Activated B cell treated with CpG ODN at 0.5 μM for 24 hours (primary cell): Measurements from ENCODE around the gene TBXAS1. TPM values are rescaled to one million over a fixed set of nuclear protein-coding genes. Genes with fewer than 3 reads are reported as not detected.

Source experiments
- ATAC-seq: fragments of 200-7000 bp; cut with Tn5 transposase; one replicate; pipeline ENCODE4 v1.10.0; 2021; ENCODE audit warnings: low read depth, mild to moderate bottlenecking, moderate library complexity
- CTCF ChIA-PET: fragments of 350-600 bp; sonication (Branson Sonifier 250); formaldehyde crosslinking; loops from one replicate; lab custom pipeline; 2021; ENCODE audit warnings: antibody characterized with exemption; lab: Charles Lee
- POLR2A ChIA-PET: fragments of 350-600 bp; sonication (Branson Sonifier 250); formaldehyde crosslinking; loops from one replicate; lab custom pipeline; 2021; ENCODE audit warnings: antibody characterized with exemption; lab: Charles Lee
- DNase-seq: peaks from one replicate; pipeline ENCODE4 v3.0.0; 2022
- H3K27ac Mint-ChIP-seq: one replicate; pipeline ENCODE4 v1.8.0; 2020; ENCODE audit warnings: mixed read lengths
- H3K27me3 Mint-ChIP-seq: one replicate; pipeline ENCODE4 v1.8.0; 2021; ENCODE audit warnings: mixed read lengths
- H3K36me3 Mint-ChIP-seq: one replicate; pipeline ENCODE4 v1.8.0; 2021; ENCODE audit warnings: low read depth, mixed read lengths
- H3K4me1 Mint-ChIP-seq: one replicate; pipeline ENCODE4 v1.8.0; 2021; ENCODE audit warnings: mixed read lengths
- H3K4me3 Mint-ChIP-seq: one replicate; pipeline ENCODE4 v1.8.0; 2020; ENCODE audit warnings: mild to moderate bottlenecking, mixed read lengths
- H3K9me3 Mint-ChIP-seq: one replicate; pipeline ENCODE4 v1.8.0; 2020; ENCODE audit warnings: mixed read lengths
- CTCF ChIP-seq: fragments of 200-600 bp; IDR thresholded peaks from one replicate; pipeline ENCODE4 v1.8.0; 2022; ENCODE audit warnings: antibody characterized with exemption, mild to moderate bottlenecking
- intact Hi-C: fragments of 100-400 bp; cut with micrococcal nuclease; formaldehyde crosslinking; loops from one replicate; pipeline ENCODE4 v1.15.1; 2024
- total RNA-seq: library from RNA; stranded (reverse); gene quantifications from 2 replicates; pipeline ENCODE4 v1.2.3, GENCODE V29; 2022

Gene TBXAS1
- total RNA-seq, 1 donor from 2014 or later, result 3.8 TPM

DNA sequence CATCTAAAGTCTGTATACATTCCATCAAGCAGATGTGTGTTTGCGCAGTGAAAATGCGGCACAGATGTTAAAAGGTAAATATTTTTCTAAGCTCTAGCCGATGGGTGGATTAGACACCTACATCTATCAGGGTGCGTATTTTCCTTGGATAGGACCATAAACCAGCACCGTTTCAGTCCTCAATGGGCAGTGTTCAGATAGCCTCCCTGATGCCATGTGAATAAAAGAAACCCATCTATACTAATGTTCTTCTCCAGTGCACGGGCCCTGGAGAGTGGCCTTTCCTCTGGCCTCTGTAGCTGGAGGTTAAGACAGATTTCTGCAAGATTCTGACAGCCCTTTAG is 130.2 kb downstream of the TBXAS1 start:
- intact Hi-C loops, result no loop called here
- Mint-ChIP-seq H3K27ac (no peak overlapping the region), H3K4me3 (no peak overlapping the region), H3K4me1 (peaks cover 2% of the 10 kb centered on the region), H3K27me3 (peaks cover 2% of the 10 kb centered on the region), H3K36me3 (no peaks in the 10 kb centered on the region), H3K9me3 (no peaks in the 10 kb centered on the region)
- no peak for ATAC-seq
- TF ChIP-seq CTCF, result no peak
- ChIA-PET POLR2A (no interaction called here), CTCF (no interaction called here)
- DNase-seq, result no peak

GRCh38 chr7:139959718-139960117 is 130.7 kb downstream of the TBXAS1 start:
- no peaks in the 10 kb centered on the region for H3K36me3 Mint-ChIP-seq
- ATAC-seq, result no peak
- H3K9me3 Mint-ChIP-seq, result no peaks in the 10 kb centered on the region
- H3K4me1 Mint-ChIP-seq, result peaks cover 2% of the 10 kb centered on the region
- intact Hi-C loops, result no loop called here
- no peak for DNase-seq
- H3K27ac Mint-ChIP-seq, result no peak overlapping the region
- POLR2A ChIA-PET, result no interaction called here
- H3K27me3 Mint-ChIP-seq, result peaks cover 2% of the 10 kb centered on the region
- CTCF ChIA-PET, result no interaction called here
- no peak overlapping the region for H3K4me3 Mint-ChIP-seq
- no peak for TF ChIP-seq CTCF

- POLR2A ChIA-PET, result no interaction called here
- no peak for TF ChIP-seq CTCF
- intact Hi-C loops, result no loop called here
- CTCF ChIA-PET, result no interaction called here
- ATAC-seq (no peak), DNase-seq (no peak)
- Mint-ChIP-seq H3K4me1 (peaks cover 2% of the 10 kb centered on the region), H3K9me3 (no peaks in the 10 kb centered on the region), H3K27ac (no peak overlapping the region), H3K27me3 (peaks cover 2% of the 10 kb centered on the region), H3K36me3 (no peaks in the 10 kb centered on the region), H3K4me3 (no peak overlapping the region)
Observed at GRCh38 chr7:139960157-139960556, 131.1 kb downstream of the TBXAS1 start.

DNA sequence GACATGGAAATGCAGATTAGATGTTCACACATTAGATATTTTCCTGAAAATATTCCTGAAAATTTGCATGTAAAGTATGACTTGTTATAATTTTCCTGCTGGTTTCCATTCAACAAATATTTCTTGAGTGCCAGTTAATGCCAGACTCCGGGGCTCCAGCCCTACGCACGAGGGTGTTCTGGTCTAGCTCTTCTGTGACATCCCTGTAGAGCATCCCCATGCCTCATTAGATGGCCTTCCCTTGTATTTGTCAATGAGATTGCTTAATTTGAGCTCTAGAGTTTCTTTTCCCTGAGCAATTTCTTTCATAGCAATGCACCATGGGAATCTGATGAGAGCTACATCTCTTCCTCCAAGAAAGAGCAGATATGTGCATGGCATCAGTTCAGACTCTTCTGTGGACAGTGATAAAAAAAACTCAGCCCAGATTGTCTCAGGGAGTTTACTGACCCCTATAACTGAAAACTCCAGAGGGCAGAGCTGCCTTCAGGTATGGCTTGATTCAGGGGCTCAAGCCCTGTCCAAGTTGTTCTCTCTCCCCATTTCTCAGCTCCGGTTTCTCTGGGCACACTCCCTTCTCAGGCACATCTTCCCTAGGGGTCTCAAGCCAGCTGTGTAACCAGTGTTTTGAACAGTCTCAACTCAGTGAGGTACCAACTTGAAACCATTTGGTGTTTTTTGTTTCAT is 137.0 kb downstream of the TBXAS1 start:
- ChIA-PET CTCF (no interaction called here), POLR2A (interaction anchor here (0.6 kb wide), 1 partner anchor 351 kb away, joined by 3 read pairs; no protein-coding TSS in a partner anchor)
- intact Hi-C loops, result no loop called here
- Mint-ChIP-seq H3K36me3 (peaks cover 2% of the 10 kb centered on the region), H3K9me3 (no peaks in the 10 kb centered on the region), H3K4me3 (no peak overlapping the region), H3K27ac (no peak overlapping the region), H3K27me3 (peaks cover 3% of the 10 kb centered on the region), H3K4me1 (no peaks in the 10 kb centered on the region)
- no peak for DNase-seq
- no peak for ATAC-seq
- TF ChIP-seq CTCF, result no peak

DNA sequence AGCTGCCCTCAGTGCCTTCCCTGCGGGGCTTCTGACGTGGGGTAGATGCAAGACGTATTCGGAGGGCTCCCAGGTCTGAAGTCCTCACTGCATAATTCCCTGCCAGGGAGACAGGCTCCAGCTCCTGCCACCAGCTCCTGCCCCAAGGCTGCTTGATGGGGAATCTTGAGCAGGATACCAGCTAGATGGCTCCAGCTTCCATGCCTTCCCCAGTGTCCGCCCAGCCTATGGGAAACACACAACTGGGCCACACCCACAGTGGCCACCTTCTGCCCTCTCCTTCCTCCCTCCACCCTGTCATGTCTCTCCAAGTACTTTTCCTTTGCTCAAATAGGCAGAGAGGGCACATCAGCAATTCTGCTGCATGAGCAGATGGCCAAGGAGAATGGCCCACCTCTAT is 137.9 kb downstream of the TBXAS1 start:
- Mint-ChIP-seq H3K4me1 (no peaks in the 10 kb centered on the region), H3K36me3 (peaks cover 2% of the 10 kb centered on the region), H3K4me3 (no peak overlapping the region), H3K27me3 (peaks cover 3% of the 10 kb centered on the region), H3K9me3 (no peaks in the 10 kb centered on the region), H3K27ac (no peak overlapping the region)
- ChIA-PET POLR2A (no interaction called here), CTCF (no interaction called here)
- DNase-seq (no peak), ATAC-seq (no peak)
- intact Hi-C loops, result no loop called here
- TF ChIP-seq CTCF, result no peak
